ENCODE results near the gene IGSF3. TPM values are rescaled to one million over a fixed set of nuclear protein-coding genes. Genes with fewer than 3 reads are reported as not detected.

IGSF3 gene
- total and polyA plus RNA-seq, 2 experiments from 2014 or later, result 7.3 to 37.8 TPM

DNA sequence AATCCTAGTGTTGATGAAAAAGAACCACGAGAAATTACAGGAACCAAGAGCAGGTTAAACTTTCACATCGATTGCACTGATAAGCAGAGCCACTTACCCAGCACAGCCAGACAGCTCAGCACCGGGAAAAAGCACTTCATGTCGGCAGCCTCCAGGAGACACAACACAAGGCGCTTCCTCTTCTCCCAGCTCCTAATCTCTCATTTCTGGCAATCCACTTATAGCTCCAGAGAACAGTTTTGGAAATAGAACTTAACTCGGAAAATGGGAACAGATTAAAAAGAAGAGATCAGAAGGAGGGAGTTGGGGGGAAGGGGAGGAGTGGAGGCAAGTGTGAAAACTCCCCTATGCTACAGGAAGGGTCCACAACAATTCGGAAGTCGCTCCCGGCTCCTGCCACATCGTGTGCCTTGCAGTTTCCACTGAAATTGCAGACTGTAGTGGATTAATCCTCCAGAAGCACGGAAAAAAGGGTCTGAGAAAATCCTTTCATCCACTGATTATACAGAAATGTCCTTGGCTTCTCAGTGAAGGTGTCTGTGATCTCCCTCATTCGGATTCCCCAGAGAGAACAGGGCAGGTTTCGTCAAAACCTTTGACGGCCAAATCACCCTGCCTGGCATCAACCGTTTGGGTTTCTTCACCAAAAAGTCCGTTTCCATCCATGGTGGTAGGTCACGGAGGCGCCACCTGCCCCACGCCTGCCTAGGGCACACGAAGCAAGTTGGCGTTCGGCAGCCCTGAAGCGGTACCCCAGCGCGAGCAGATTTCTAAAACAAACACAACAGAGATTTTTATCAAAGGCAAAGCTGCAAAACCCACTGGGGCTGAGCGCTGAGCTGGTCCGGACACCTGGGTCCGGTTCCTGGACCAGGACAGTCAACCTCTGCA is 1.1 kb downstream of the IGSF3 start (continued):
- TF ChIP-seq NANOG (IDR thresholded peaks at IDR 0.05; ENCODE audit: borderline replicate concordance) (no peak), CREB1 (CRISPR knock-in tag; IDR thresholded peaks at IDR 0.05; ENCODE audit: low read depth) (no peak), POLR2AphosphoS5 (IDR thresholded peaks at IDR 0.05; ENCODE audit: low read depth) (no peak), ZNF114 (CRISPR knock-in tag; IDR thresholded peaks at IDR 0.05) (no peak), STAT1 (IDR thresholded peaks at IDR 0.05; ENCODE audit: unreplicated experiment) (no peak)
- TF ChIP-seq, protein P1, sequence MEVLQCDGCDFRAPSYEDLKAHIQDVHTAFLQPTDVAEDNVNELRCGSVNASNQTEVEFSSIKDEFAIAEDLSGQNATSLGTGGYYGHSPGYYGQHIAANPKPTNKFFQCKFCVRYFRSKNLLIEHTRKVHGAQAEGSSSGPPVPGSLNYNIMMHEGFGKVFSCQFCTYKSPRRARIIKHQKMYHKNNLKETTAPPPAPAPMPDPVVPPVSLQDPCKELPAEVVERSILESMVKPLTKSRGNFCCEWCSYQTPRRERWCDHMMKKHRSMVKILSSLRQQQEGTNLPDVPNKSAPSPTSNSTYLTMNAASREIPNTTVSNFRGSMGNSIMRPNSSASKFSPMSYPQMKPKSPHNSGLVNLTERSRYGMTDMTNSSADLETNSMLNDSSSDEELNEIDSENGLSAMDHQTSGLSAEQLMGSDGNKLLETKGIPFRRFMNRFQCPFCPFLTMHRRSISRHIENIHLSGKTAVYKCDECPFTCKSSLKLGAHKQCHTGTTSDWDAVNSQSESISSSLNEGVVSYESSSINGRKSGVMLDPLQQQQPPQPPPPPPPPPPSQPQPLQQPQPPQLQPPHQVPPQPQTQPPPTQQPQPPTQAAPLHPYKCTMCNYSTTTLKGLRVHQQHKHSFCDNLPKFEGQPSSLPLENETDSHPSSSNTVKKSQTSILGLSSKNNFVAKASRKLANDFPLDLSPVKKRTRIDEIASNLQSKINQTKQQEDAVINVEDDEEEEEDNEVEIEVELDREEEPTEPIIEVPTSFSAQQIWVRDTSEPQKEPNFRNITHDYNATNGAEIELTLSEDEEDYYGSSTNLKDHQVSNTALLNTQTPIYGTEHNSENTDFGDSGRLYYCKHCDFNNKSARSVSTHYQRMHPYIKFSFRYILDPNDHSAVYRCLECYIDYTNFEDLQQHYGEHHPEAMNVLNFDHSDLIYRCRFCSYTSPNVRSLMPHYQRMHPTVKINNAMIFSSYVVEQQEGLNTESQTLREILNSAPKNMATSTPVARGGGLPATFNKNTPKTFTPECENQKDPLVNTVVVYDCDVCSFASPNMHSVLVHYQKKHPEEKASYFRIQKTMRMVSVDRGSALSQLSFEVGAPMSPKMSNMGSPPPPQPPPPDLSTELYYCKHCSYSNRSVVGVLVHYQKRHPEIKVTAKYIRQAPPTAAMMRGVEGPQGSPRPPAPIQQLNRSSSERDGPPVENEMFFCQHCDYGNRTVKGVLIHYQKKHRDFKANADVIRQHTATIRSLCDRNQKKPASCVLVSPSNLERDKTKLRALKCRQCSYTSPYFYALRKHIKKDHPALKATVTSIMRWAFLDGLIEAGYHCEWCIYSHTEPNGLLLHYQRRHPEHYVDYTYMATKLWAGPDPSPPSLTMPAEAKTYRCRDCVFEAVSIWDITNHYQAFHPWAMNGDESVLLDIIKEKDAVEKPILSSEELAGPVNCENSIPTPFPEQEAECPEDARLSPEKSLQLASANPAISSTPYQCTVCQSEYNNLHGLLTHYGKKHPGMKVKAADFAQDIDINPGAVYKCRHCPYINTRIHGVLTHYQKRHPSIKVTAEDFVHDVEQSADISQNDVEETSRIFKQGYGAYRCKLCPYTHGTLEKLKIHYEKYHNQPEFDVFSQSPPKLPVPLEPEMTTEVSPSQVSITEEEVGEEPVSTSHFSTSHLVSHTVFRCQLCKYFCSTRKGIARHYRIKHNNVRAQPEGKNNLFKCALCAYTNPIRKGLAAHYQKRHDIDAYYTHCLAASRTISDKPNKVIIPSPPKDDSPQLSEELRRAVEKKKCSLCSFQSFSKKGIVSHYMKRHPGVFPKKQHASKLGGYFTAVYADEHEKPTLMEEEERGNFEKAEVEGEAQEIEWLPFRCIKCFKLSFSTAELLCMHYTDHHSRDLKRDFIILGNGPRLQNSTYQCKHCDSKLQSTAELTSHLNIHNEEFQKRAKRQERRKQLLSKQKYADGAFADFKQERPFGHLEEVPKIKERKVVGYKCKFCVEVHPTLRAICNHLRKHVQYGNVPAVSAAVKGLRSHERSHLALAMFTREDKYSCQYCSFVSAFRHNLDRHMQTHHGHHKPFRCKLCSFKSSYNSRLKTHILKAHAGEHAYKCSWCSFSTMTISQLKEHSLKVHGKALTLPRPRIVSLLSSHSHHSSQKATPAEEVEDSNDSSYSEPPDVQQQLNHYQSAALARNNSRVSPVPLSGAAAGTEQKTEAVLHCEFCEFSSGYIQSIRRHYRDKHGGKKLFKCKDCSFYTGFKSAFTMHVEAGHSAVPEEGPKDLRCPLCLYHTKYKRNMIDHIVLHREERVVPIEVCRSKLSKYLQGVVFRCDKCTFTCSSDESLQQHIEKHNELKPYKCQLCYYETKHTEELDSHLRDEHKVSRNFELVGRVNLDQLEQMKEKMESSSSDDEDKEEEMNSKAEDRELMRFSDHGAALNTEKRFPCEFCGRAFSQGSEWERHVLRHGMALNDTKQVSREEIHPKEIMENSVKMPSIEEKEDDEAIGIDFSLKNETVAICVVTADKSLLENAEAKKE (CRISPR knock-in tag; IDR thresholded peaks at IDR 0.05), result no peak
- TF ChIP-seq, protein P2, sequence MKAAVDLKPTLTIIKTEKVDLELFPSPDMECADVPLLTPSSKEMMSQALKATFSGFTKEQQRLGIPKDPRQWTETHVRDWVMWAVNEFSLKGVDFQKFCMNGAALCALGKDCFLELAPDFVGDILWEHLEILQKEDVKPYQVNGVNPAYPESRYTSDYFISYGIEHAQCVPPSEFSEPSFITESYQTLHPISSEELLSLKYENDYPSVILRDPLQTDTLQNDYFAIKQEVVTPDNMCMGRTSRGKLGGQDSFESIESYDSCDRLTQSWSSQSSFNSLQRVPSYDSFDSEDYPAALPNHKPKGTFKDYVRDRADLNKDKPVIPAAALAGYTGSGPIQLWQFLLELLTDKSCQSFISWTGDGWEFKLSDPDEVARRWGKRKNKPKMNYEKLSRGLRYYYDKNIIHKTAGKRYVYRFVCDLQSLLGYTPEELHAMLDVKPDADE (IDR thresholded peaks at IDR 0.05), result no peak

DNA sequence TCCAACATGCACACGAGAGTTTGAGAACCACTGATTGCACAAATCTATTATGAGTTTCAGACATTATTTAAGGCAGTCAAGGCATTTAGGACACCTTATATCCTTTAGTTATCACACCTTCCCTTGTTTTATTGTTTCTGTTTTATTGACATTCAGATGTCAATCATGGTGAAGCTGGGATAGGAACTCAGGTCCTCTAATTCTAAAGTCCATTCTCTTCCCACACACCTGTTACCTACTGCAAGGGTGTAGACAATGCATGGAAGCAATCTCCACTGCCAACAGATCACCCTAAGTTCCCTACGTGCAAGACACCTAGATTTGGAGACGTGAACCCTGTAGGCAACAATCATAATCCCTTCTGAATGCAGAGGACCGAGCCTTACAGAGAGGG is 2.6 kb downstream of the IGSF3 start:
- Histone ChIP-seq H3K9me2 (ENCODE audit: insufficient read depth) (no peaks in the 10 kb centered on the region), H2AFZ (no peak overlapping the region), H3F3A (replicated peaks; ENCODE audit: low read depth) (0 out of 2 replicates have a peak, but pooled peaks cover 9% of the 10 kb centered on the region), H3K4me3 (no peak overlapping the region), H4K20me1 (replicated peaks; ENCODE audit: insufficient read depth) (peaks cover 9% of the 10 kb centered on the region), H3K79me2 (replicated peaks; ENCODE audit: insufficient read depth) (peaks cover 51% of the 10 kb centered on the region), H3K27me3 (ENCODE audit: insufficient read depth) (peaks cover 14% of the 10 kb centered on the region), H3K27ac (ENCODE audit: low read depth) (no peak overlapping the region), H3K4me1 (ENCODE audit: insufficient read depth) (peaks cover 17% of the 10 kb centered on the region), H3K36me3 (ENCODE audit: insufficient read depth) (no peaks in the 10 kb centered on the region), H3K4me2 (no peak overlapping the region)
- H3K9me3 Mint-ChIP-seq, result no peaks in the 10 kb centered on the region
- H3K27me3 Mint-ChIP-seq (ENCODE audit: insufficient read depth, low read depth, poor library complexity), result peaks cover 15% of the 10 kb centered on the region
- H3K36me3 Mint-ChIP-seq (ENCODE audit: low read depth), result peaks cover 6% of the 10 kb centered on the region; the same call in 2 of the 3 replicates
- H3K4me1 Mint-ChIP-seq, result peaks cover 33% of the 10 kb centered on the region
- DNase-seq (ENCODE audit: low spot score) (no peak), ATAC-seq (no peak)
- no peak overlapping the region; the same call in 2 of the 3 replicates for H3K4me3 Mint-ChIP-seq
- H3K27ac Mint-ChIP-seq, result no peak overlapping the region
- TF ChIP-seq, protein P1 (CRISPR knock-in tag; IDR thresholded peaks at IDR 0.05), result no peak
